Ovary (tissue), 3 donors: ENCODE data around the gene ISG20L2.

Experiments
- CTCF ChIP-seq, 3 donors: fragments of 450-650 bp in 2 of 3; fragments of 200-600 bp in 1 of 3; IDR thresholded peaks; one replicate each; pipeline versions ENCODE4 v1.5.1 to v1.8.0; 2016 to 2022; ENCODE audit warnings: antibody characterized with exemption in 3 of 3, mild to moderate bottlenecking in 1 of 3
- EP300 ChIP-seq: sonication (generic); formaldehyde crosslinking; IDR thresholded peaks from one replicate; pipeline ENCODE4 v1.6.1; 2017; ENCODE audit warnings: antibody characterized with exemption
- POLR2A ChIP-seq: fragments of 450-650 bp; IDR thresholded peaks from one replicate; pipeline ENCODE4 v1.6.1; 2017; ENCODE audit warnings: antibody characterized with exemption, mild to moderate bottlenecking, moderate library complexity
- donor health status: DM: no; HTN: no; CAD: no.

- TF ChIP-seq CTCF (IDR thresholded peaks at IDR 0.05), result no peak
- TF ChIP-seq POLR2A, result no peak
- no peak for TF ChIP-seq EP300
Observed at GRCh38 chr1:156675210-156676113, 53.1 kb downstream of the ISG20L2 start.
